Left kidney (tissue), 2 donors: ENCODE results near the gene VPS39. TPM values are rescaled to one million over a fixed set of nuclear protein-coding genes. Genes with fewer than 3 reads are reported as not detected.

Experiments used
- DNase-seq: peaks from one replicate; pipeline ENCODE4 v3.0.0-alpha.2; 2013
- polyA plus RNA-seq: library from polyadenylated mRNA; unstranded; fragments of 120-200 nt; gene quantifications from one replicate; pipeline ENCODE4 v1.2.1, GENCODE V29; 2013; ENCODE audit not compliant: insufficient read length

The VPS39 gene
- polyA plus RNA-seq, 1 donor, result 98.5 TPM

DNA sequence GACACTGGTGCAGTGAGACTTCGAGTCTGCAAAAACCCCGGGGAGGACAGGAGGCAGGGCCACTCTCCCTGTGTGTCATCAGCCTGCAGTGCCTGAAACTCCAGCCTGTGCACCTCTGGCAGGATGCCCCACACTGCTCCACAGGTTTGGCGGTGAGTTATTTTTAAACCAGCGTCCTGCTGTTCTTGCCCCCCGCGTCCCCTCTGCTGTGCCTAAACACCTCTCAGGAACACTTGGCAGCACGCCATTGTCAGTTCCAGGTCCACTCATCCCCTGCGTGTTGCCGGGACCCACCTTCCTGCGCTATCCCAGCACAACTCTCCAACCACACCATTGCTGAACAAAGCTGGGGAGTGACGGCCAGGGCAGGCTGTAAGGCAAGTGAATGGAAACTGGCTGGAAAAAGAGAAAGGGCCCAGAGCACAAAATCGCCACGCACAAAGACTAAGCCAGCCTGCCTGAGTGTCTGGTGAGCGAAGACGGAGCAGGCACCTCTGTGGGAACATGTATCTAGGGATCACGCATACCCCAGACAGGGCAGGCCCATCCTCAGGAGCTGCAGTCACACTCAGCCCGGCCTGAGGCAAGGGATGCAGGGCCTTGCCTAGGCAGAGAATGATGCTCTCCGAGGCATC lies 48.6 kb downstream of the VPS39 start:
- no peak for DNase-seq

DNA sequence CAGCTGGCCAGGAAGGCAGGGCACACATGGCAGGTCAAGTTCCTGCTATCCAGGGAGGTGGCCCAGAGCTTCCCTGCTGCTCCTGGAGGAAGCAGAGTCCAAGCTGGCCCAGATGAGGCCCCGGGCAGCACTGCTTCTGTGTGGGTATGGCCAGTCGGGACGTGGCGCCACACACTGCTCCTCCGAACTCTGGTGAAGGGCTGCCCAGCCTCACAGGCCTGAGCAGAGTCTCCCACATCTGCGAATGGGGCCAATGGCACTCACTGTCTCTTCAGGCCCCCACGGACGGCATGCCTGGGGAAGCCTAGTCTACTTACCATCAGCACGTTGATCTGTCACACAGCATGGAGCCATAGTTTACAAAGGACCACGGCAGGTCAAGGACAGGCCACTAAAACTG lies 49.2 kb downstream of the VPS39 start:
- no peak for DNase-seq

DNA sequence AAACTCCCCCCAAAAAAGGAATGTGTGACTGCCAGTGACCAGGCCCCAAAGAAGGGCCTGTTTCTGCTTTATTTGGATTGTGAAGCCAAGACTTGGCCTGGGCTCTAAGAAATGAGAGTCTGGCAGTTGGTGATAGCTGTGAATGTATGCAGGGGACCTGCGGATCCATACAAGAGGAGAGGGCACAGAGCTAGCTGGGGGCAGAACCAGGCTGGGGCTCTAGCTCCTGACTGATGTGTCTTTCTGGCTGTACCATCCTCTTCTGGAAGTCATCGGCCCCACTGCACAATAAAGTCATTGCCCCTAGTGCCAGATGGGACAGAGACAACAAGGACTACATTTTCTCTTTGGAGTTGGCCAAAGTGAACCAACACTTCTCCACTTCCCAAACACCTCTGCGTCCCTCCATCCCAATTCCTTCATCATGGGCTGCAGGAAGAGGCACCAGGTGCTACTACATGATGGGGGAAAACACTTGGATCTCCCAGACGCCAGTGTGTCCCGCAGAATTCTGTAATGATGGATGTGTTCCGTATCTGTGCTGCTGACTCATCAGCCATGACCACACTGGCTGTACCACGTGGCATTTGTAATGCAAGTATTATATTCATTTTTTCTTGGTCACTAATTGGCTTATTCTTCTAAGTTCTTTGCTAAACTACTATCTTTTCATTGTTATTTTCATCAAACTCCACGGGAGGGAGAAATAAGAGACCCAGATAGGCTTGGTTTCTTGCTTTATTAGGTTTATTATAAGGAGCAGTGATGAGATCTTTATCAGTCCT lies 49.9 kb downstream of the VPS39 start:
- no peak for DNase-seq

DNA sequence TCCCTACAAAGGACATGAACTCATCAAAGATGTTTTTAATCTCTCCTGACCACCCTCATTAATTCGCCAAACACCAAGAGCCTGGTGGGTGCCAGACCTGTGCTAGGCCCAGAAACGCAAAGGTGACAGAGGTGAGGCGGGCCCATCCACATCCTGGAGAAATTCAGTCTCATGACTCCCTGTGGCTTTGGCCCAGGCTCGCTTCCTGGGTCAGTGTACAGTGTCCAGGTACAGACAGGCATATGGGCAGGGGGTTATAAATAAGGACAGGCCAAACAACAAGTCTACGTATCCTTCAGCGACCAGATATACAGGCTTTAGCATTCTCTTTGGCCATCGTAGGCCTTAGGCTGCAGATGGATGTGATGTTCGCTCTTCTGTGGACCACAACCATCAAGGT lies 50.7 kb downstream of the VPS39 start:
- no peak for DNase-seq

DNA sequence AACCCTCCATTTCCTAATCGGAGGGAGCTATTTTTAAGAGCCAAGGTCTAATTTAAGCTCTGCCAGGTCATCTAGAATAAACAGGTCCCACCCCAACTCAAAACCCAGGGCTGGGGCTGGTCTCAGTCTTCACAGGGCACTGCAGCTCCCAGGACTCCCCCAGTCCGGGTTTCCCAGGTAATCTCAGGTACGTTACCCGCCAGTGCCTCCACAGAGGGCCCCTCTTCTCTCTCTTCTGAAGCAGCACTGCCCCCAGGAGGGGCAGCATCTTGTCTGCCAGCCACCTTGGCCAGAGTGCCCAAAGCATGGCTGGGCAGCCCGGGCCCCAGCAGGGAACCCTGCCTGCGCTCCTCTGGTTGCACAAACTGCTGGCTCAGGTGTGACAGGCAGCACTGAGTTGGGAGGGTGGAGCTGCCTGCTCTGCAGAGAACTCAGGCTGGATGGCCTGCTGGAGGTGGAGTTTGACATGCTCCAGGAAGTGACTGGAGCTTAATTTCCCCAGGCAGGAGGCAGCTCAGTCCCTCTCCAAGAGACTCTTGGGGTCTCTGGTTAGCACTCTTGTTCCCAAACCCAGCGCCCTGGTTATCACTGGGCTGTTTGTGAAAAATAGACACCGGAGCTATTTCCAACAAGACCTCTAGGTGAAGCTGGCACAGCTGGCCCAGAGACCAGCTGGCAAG lies 51.7 kb downstream of the VPS39 start, which contains the start of gene PLA2G4F:
Gene PLA2G4F, minus strand, starts transcription at position 394 of the 680 bp plus-strand sequence. Its CDS starts 87 bp downstream, at position 307.
- DNase-seq, result no peak

DNA sequence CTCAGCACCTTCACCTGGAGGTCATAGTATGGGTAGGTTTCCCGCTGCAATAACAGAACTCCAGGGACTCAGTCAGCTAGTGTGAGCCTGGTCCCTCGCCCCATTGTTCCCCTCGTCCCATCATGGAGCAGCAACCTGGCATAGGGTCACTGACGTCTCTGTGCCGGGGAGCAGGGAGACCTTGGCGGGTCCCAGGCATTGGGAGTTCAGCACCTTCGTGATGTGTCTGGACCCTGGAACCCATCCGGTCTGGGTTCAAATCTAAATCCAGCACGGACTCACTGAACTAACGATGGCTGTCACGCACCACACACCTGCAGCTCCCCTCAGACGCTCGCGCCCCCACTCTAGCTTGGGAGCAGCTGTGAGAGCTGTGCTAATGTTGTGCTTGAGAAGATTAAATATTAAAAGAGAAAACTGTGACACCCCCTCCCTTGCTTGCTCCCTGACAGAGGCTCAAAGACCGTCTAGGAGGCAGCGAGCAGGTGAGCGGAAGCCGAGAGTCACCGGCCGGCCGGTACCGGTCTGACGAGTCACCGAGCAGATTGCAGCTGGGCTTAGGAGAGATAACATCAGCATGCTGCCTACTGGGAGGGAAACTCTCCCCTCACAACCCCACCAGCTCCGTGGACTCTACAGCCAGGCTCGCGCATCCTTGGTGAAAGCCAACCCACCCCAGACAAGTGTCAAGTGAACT lies 52.4 kb downstream of the VPS39 start:
- peak; percentile 42 for DNase-seq

DNA sequence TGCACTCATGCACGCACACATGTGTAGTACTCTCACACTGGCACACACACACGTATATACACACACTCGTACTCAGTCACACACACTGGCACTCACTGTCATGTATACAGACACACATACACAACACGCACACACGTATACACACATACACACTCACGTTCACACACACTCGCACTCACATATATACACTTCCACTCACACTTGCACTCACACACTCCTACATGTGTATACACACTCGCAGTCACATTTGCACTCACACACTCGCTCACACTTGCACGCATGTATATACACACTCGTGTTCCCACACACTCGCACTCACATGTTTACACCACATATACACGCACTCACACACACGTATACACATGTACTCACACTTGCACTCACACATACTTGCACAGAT lies 53.1 kb downstream of the VPS39 start:
- no peak for DNase-seq

DNA sequence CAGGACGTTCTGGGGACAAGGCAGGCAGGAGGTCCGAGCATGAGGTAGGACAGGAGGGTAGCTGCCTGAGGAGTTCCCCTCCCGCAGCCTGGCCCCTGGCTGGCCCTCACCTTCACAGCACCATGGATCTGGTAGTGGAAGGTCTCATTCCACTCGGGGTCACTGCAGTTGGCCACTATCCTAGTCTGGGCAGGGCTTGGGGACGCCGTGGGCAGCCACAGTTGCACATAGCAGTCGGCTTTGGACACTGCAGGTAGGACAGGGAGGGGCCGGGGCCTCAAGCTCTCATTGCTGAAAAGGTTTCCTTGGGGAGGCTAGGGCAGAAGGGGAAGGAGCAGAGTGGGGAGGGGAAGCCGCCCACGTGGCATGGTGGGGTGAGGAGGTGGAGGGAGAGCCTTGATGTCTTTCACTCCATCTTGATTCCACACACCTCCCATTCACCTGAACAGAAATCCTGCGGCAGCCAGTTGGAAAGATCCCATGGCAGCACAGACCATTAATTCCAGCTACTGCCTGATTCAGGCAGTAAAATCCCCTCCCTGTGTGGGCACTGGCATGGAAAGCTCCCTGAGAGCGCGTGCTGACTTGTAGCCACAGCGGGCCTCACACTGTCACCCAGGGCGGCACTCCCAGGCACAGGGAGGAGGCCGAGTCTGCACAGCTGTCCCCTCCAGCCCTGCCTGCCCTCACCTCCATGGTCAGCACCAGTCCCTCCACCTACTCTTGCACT lies 53.7 kb downstream of the VPS39 start:
- DNase-seq, result peak; percentile 82

DNA sequence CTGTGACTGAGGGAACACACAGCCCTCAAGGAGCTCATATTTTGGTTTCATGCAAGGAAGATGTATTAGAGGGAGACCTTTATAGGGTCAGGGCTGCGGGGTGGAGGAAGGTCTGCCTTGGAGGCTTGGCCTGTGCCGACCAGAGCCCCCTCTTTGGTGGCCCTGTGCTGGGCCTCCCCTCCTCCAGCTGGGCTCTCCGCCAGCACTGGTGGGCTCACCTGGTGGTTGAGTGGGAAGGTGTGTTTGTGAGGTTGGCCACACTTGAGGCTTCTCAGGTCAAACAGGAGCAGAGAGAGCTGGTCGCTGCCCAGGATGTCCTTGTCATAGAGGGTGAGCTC lies 54.3 kb downstream of the VPS39 start:
- no peak for DNase-seq

DNA sequence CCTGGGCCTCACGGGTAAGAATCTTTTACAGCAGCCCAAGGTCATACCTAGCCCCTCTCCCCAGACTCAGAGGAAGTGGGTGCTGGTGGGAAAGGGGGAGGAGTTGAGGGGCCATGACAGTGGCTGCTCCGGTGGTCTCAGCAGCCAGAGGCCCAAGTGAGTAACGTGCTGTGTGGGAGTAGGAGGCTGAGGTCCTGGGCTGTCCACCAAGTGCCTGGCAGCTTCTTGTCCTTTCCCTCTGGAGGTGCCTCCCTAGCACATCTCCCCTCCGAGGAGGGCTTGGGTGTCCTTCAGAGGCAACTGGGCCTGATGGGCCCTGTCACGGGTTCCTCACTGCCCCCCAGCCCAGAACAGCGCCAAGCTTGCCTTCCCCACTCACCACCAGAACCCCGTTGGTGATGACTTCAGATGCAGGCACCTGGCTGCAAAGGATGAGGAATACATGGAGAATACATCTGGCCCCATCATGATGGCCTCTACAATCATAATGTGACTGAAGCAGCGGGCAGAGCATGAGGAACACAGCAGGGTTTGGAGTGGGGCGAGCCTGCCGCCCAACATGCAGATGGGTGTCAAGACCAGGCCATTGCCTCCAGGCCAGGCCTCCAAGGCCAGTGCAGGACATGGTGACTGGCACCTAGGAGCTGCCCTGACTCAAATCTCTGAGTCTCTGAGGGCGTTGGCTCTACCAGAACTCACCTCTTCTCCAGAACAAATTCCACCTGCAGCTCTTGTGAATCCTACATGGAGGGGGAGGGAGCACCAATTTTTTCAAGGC lies 55.0 kb downstream of the VPS39 start:
- DNase-seq, result no peak

DNA sequence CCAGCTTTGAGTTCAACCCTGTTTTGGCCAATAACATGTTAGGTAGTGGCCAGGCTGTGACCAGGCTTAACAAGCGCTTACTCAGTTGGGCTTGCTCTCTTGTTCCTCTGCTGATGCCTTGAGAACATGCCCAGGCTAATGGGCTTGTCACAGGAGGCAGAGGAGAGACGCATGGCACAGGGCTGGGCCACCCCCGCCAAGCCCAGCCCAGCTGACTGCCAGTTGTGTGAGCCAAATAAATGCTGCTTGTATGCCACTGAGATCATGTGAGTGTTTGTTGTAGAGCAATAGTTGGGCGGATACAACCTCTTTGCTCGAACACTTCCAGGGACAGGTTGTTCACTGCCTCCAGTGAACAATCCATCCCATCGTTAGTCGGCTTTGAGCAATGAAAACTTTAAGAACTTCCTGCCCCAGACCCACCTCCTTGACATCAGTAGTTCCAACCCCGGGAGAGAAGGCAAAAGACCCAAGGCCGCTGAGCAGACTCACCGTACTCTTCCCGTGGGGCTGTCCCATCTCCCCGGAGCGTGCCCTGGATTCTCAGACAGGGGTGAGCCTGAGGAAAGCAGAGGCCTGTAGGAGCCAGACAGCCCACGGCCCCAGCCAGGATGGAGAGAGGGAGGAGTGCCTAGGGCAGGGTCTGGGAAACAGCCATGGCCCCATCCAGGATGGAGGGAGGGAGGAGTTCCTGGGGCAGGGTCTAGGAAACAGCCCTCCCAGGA lies 55.7 kb downstream of the VPS39 start:
- no peak for DNase-seq

DNA sequence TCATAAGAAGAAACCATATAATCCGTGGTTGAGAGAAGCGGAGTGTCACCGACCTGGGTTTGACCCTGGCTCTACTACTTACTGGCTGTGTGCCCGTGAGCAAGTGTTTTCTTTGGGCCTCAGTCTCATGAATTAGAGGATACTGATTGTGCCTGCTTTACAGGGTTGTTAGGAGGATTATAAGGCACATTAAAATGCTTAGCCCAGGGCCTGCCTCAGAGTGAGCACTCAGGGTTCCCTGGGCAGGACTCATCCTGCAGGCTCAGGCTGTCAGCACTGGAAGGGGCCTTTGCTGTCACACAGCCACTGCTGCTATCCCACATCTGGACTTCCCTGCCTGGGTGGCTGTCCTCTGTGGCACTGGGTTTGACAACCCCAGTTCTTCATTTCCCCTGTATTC lies 56.4 kb downstream of the VPS39 start:
- no peak for DNase-seq

DNA sequence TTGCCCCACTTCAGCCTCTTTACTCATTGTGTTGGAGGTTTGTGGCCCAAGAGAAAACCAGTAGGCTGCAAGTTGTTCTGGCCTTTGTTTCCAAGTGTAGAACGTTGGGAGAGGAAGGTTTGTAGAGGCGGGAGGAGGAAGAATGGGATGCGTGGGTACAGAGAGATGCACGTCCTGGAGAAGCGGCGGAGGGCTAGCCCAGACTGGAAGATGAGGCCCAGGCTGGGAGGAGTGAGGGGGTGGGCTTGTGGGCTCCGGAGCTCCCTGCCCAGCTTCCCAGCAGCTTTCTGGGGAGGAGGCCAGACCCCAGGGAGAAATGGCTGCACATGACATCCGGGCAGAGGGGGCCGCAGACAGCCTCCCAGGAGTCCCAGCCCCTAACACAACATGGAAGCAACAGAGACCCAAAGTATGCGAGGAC lies 57.0 kb downstream of the VPS39 start:
- DNase-seq, result no peak

DNA sequence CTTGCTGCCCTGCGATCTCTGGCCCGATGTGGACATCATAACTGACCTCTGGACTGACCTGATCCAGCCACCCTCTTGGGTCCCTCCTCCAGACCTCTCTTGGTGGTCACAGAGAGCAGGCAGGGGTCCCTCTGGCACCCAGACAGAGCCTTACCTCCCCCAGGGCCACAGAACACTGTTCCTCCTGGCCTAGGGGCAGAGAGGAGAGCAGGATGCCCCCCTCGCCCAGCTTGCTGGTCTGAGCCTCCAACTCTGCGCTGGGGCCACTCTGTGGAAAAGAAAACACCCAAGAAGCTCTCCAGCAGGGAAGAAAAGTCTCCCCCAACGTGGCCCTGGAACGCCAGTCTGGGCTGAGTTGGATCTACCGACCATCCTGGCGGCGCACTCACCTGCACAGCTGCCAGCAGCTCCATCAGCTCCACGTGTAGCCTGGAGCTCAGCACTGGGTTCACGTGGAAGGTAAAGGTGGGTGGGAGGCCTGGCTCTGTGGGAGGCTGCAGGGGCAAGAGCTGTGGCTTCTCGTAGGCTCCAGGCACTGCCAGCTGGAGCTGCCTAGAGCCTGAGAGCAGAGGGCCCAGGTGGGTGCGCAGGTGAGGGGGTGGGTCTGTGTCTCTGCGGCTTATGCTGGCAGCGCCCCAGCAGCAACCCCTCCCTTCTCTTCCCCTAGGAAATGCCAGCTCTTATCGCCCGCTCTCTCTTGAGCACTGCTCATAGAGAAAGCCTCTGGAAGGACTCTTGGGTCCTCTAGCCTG lies 57.7 kb downstream of the VPS39 start:
- DNase-seq, result no peak

DNA sequence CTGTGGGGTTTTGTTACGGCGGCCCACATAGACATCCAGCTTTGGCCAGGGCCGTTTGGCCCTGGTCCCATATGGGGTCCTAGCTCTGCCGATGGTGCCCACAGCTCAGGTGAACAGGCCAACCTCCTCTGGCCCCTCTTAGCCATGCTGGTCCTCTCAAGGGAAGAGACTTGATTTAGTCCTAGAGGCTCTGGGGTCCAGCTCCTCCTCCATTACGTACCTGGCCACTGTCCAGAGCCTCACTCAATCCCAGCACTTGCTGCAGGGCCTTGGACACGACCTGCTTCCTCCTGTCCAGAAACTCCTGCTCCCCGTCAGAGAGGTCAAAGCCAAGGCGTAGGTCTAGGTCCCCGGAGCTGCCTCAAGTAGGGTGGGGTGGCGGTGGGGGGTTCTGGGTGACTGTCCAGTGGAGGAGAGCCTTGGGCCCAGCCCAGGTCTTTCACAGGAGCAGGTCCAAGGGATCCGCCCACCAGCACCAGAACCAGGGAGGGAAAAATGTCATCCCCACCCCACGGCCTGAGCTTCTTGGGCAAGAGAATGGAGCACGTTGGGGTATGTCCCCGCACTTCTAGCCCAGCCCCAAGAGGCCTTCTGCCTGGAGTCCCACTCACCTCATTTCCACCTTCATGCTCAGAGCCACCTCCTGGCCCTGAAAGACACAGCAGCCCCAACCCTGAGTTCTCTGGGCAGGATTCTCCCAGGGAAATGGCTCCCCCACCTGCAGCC lies 58.4 kb downstream of the VPS39 start:
- DNase-seq, result no peak

DNA sequence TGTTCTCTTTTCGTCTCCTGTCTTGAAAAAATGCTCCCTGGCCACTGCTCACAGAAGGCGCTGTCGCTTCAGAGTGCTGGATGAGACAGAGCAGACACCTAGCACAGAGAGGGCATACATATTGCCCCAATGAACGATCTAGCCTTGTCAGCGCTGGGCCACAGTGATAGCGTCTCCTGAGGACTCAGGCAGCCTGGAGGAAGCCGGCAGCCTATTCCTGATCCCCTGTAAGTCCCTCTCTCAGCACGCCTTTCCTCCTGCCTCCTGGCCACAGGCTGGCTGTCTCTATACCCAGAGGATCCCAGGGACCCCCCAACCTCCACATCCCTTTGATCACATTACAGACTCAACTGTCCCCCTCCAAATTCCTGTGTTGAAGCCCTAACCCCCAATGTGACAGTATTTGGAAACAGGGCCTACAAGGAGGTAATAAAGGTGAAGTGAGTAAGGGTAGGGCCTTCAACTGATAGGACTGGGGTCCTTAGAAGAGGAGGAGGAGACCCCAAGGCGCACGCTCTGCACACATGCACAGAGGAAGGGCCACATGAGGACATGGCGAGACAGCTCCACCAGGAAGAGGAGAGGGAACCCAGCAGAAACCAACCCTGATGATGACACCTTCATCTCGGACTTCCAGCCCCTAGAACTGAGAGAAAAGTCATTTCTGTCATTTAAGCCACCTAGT lies 59.2 kb downstream of the VPS39 start:
- DNase-seq, result no peak

DNA sequence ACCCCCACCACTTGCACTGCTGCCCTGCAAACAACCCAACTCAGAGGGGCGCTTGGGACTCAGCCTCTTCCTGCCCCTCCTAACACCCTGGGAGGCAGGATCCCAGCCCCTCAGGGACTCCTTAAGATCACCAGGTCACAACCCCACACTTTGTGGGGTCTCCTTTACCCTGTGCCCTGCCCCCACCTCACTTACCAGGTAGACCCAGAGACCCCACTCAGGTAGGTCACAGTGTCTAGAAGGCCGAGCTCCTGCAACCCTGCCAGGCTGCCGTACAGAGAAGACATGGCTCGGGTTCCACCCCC lies 60.7 kb downstream of the VPS39 start:
- no peak for DNase-seq
